ENCODE measurements around the gene ZNF813. TPM values are rescaled to one million over a fixed set of nuclear protein-coding genes. Genes with fewer than 3 reads are reported as not detected.

ZNF813 gene
- total and polyA plus RNA-seq, 9 of the 15 experiments (the other 6 are each of a cell fraction or from before 2014, with no cell fraction given): 1.3 to 8.0 (median 5.3) TPM

DNA sequence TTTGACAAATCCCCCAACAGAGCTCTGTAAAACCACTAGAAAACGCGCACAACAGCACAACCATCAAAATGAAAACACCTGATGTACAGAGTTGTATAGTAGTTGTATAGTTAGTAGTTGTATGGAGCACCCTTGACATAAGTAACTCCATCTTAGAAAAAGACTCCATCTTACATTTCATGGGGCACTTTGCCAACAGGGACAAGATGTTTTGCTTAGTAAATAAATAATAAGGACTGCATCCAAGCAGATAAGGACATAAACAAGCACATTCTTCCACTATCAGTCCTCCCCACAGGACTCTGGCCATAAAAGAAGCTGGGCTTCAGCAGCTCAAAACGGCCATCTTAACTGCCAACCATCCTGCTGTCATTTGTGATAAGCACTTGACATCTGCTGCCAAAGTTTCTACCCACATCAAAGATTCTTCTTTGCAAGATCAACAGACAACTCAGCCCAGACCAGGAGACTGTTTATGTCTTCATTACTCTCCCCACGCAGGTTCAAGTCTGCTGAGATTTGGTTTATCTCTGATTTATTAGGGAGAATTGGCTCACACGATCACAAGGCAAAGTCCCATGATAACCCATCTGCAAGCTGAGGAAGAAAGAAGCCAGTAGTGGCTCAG is 49.7 kb downstream of the ZNF813 start (continued):
- TF ChIP-seq, protein P1, sequence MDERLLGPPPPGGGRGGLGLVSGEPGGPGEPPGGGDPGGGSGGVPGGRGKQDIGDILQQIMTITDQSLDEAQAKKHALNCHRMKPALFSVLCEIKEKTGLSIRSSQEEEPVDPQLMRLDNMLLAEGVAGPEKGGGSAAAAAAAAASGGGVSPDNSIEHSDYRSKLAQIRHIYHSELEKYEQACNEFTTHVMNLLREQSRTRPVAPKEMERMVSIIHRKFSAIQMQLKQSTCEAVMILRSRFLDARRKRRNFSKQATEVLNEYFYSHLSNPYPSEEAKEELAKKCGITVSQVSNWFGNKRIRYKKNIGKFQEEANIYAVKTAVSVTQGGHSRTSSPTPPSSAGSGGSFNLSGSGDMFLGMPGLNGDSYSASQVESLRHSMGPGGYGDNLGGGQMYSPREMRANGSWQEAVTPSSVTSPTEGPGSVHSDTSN (CRISPR knock-in tag; IDR thresholded peaks at IDR 0.05; ENCODE audit: low read depth): no peak
- TF ChIP-seq, protein P1 (tag; conservative IDR thresholded peaks at IDR 0.05; ENCODE audit: low read depth): no peak
- TF ChIP-seq NCOR1 (IDR thresholded peaks at IDR 0.05) (peak; percentile 77), GTF2F1 (IDR thresholded peaks at IDR 0.05; ENCODE audit: low read depth, low read length) (no peak), MEIS2 (IDR thresholded peaks at IDR 0.05; ENCODE audit: partially characterized antibody) (no peak), ZNF324 (CRISPR knock-in tag; IDR thresholded peaks at IDR 0.05) (peak; percentile 88), NFIX (CRISPR knock-in tag; IDR thresholded peaks at IDR 0.05; ENCODE audit: low read depth) (no peak), PCBP1 (IDR thresholded peaks at IDR 0.05; ENCODE audit: low read depth, low read length, poor library complexity, severe bottlenecking) (no peak), LEF1 (IDR thresholded peaks at IDR 0.05) (peak; percentile 66; the same call in 1 of the 2 replicates)
- TF ChIP-seq, protein P2, sequence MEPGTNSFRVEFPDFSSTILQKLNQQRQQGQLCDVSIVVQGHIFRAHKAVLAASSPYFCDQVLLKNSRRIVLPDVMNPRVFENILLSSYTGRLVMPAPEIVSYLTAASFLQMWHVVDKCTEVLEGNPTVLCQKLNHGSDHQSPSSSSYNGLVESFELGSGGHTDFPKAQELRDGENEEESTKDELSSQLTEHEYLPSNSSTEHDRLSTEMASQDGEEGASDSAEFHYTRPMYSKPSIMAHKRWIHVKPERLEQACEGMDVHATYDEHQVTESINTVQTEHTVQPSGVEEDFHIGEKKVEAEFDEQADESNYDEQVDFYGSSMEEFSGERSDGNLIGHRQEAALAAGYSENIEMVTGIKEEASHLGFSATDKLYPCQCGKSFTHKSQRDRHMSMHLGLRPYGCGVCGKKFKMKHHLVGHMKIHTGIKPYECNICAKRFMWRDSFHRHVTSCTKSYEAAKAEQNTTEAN (CRISPR knock-in tag; IDR thresholded peaks at IDR 0.05): no peak
- TF ChIP-seq, protein P3, sequence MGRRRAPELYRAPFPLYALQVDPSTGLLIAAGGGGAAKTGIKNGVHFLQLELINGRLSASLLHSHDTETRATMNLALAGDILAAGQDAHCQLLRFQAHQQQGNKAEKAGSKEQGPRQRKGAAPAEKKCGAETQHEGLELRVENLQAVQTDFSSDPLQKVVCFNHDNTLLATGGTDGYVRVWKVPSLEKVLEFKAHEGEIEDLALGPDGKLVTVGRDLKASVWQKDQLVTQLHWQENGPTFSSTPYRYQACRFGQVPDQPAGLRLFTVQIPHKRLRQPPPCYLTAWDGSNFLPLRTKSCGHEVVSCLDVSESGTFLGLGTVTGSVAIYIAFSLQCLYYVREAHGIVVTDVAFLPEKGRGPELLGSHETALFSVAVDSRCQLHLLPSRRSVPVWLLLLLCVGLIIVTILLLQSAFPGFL (CRISPR knock-in tag; IDR thresholded peaks at IDR 0.05): no peak
- TF ChIP-seq, protein P4, sequence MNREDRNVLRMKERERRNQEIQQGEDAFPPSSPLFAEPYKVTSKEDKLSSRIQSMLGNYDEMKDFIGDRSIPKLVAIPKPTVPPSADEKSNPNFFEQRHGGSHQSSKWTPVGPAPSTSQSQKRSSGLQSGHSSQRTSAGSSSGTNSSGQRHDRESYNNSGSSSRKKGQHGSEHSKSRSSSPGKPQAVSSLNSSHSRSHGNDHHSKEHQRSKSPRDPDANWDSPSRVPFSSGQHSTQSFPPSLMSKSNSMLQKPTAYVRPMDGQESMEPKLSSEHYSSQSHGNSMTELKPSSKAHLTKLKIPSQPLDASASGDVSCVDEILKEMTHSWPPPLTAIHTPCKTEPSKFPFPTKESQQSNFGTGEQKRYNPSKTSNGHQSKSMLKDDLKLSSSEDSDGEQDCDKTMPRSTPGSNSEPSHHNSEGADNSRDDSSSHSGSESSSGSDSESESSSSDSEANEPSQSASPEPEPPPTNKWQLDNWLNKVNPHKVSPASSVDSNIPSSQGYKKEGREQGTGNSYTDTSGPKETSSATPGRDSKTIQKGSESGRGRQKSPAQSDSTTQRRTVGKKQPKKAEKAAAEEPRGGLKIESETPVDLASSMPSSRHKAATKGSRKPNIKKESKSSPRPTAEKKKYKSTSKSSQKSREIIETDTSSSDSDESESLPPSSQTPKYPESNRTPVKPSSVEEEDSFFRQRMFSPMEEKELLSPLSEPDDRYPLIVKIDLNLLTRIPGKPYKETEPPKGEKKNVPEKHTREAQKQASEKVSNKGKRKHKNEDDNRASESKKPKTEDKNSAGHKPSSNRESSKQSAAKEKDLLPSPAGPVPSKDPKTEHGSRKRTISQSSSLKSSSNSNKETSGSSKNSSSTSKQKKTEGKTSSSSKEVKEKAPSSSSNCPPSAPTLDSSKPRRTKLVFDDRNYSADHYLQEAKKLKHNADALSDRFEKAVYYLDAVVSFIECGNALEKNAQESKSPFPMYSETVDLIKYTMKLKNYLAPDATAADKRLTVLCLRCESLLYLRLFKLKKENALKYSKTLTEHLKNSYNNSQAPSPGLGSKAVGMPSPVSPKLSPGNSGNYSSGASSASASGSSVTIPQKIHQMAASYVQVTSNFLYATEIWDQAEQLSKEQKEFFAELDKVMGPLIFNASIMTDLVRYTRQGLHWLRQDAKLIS (CRISPR knock-in tag; IDR thresholded peaks at IDR 0.05): no peak
- TF ChIP-seq, protein P5, sequence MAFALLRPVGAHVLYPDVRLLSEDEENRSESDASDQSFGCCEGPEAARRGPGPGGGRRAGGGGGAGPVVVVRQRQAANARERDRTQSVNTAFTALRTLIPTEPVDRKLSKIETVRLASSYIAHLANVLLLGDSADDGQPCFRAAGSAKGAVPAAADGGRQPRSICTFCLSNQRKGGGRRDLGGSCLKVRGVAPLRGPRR (CRISPR knock-in tag; IDR thresholded peaks at IDR 0.05): peak; percentile 93
- TF ChIP-seq, protein P6, sequence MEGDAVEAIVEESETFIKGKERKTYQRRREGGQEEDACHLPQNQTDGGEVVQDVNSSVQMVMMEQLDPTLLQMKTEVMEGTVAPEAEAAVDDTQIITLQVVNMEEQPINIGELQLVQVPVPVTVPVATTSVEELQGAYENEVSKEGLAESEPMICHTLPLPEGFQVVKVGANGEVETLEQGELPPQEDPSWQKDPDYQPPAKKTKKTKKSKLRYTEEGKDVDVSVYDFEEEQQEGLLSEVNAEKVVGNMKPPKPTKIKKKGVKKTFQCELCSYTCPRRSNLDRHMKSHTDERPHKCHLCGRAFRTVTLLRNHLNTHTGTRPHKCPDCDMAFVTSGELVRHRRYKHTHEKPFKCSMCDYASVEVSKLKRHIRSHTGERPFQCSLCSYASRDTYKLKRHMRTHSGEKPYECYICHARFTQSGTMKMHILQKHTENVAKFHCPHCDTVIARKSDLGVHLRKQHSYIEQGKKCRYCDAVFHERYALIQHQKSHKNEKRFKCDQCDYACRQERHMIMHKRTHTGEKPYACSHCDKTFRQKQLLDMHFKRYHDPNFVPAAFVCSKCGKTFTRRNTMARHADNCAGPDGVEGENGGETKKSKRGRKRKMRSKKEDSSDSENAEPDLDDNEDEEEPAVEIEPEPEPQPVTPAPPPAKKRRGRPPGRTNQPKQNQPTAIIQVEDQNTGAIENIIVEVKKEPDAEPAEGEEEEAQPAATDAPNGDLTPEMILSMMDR (IDR thresholded peaks at IDR 0.05 in 2 of 3, conservative IDR thresholded peaks at IDR 0.05 in 1 of 3; ENCODE audit: insufficient read depth in 2 of 3, low read depth in 1 of 3, low read length in 3 of 3): no peak

Measured in K562 (cell line).